Tibial artery (tissue), 4 donors: ENCODE data around the gene MAP2K5.
A peak's percentile ranks its signal among the peaks of the same experiment; 100 is the strongest.

ENCODE experiments used
- DNase-seq, 2 donors: peaks; one replicate each; pipeline ENCODE4 v3.0.0-alpha.2; 2019
- H3K27ac ChIP-seq, 2 donors: fragments of 200-600 bp; sonication (generic) in 1 of 2; 1 replicate in 1 of 2; 2 replicates in 1 of 2; pipeline ENCODE4 v1.5.1; 2018 to 2019; ENCODE audit warnings: mild to moderate bottlenecking in 1 of 2
- H3K27me3 ChIP-seq, 2 donors: fragments of 200-600 bp; sonication (generic) in 1 of 2; one replicate each; pipeline versions ENCODE4 v1.5.1 to v1.6.0; 2016 to 2019
- H3K36me3 ChIP-seq, 3 donors: fragments of 200-600 bp; sonication (generic) in 2 of 3; one replicate each; pipeline ENCODE4 v1.5.1; 2016 to 2019; ENCODE audit warnings: mild to moderate bottlenecking in 2 of 3
- H3K4me1 ChIP-seq, 4 donors: fragments of 200-600 bp; sonication (generic) in 2 of 4; 1 replicate in 3 of 4; 2 replicates in 1 of 4; pipeline ENCODE4 v1.5.1; 2016 to 2019
- H3K4me3 ChIP-seq, 2 donors: fragments of 200-600 bp; sonication (generic) in 1 of 2; 1 replicate in 1 of 2; 2 replicates in 1 of 2; pipeline ENCODE4 v1.5.1; 2018 to 2019; ENCODE audit warnings: mild to moderate bottlenecking in 2 of 2
- H3K9me3 ChIP-seq, 3 donors: fragments of 200-600 bp; sonication (generic) in 1 of 3; one replicate each; pipeline ENCODE4 v1.5.1; 2016 to 2019
- intact Hi-C: fragments of 100-400 bp; cut with DNase I; formaldehyde crosslinking; loops from one replicate; pipeline ENCODE4 v1.15.0; 2023; ENCODE audit warnings: low total_unique reads
- TF ChIP-seq, protein P1 (sequence below), 2 experiments: fragments of 200-600 bp in 1 of 2; fragments of 450-650 bp in 1 of 2; IDR thresholded peaks; one replicate each; pipeline ENCODE4 v1.5.1; 2017 to 2019; ENCODE audit warnings: antibody characterized with exemption in 2 of 2, mild to moderate bottlenecking in 1 of 2, moderate library complexity in 1 of 2

MAP2K5 gene

DNA sequence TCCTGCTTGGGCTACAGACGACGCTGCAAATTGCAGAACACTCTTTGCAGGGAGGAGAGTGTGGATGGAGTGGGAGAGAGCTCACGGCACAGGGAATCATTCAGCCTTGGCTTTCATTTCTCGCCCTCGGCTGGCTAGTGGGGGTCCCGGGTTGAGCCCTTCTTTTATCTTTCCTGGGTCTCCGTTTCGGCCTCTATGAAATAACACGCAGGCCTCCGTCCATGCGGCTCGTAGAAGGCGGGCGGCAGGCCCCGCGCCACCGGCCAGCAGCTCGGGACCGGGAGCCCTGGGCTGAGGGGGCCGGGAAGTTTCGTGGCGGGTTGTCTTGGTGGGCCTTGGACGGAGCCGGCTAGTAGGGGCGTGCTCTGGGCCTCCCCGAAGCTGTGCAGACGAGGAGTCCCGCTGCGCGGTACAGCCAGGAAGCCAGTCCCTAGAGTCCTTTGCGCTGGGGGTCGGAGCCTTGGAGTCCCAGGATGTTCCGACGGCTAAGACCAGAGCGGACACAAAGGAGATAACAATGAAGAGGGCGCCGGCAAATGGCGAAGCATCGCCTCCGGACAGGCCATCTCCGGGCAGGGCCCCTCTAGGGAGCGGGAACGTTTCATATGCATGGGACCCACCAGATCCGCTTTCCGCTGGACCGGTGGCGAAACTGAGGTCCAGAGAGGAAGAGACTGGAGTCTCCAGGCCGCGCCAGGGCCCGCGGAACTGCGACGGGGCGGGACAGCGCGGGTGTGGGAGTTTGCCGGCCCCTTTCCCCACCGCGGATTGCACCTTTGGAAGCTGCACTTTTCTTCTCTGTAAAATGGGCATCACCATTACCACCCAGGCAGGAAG, 293.0 kb downstream of the MAP2K5 start:
- H3K4me1 ChIP-seq: peaks cover 0 to 58% (median 46%) of the 10 kb centered on the region in 4 donors
- H3K4me3 ChIP-seq: peak overlapping the region; percentile 30 to 37
- peak in 1 of 2 donors; percentile 67 for DNase-seq
- intact Hi-C loops: loop anchor here (2.0 to 10.0 kb wide), 3 partner anchors 291 to 379 kb away; partner anchors contain the start of genes C15orf61 and MAP2K5
- peaks cover 0 to 55% of the 10 kb centered on the region in 2 donors for H3K27me3 ChIP-seq
- TF ChIP-seq, protein P1, sequence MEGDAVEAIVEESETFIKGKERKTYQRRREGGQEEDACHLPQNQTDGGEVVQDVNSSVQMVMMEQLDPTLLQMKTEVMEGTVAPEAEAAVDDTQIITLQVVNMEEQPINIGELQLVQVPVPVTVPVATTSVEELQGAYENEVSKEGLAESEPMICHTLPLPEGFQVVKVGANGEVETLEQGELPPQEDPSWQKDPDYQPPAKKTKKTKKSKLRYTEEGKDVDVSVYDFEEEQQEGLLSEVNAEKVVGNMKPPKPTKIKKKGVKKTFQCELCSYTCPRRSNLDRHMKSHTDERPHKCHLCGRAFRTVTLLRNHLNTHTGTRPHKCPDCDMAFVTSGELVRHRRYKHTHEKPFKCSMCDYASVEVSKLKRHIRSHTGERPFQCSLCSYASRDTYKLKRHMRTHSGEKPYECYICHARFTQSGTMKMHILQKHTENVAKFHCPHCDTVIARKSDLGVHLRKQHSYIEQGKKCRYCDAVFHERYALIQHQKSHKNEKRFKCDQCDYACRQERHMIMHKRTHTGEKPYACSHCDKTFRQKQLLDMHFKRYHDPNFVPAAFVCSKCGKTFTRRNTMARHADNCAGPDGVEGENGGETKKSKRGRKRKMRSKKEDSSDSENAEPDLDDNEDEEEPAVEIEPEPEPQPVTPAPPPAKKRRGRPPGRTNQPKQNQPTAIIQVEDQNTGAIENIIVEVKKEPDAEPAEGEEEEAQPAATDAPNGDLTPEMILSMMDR (IDR thresholded peaks at IDR 0.05): no peak
- H3K36me3 ChIP-seq: no peaks in the 10 kb centered on the region
- H3K27ac ChIP-seq: no peak overlapping the region
- H3K9me3 ChIP-seq: no peaks in the 10 kb centered on the region

DNA sequence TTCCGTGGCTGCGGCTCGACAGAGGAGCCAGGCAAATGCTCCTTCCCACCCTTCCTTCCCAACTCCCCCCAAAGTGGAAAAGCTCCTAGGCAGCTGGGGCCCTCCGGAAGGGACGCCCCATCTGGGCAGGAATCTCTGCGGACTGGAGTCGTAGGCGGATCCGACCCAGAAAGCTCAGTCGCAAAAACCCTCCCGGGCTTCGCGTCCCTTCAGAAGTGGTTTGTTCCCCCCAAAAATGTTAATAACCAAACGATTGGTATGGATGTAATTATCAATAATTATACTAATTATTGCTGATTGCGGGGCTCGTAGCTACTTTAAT, 293.6 kb downstream of the MAP2K5 start:
- DNase-seq: no peak
- Histone ChIP-seq H3K27me3 (peaks cover 0 to 49% of the 10 kb centered on the region in 2 donors), H3K4me1 (peaks cover 0 to 59% (median 47%) of the 10 kb centered on the region in 4 donors)

DNA sequence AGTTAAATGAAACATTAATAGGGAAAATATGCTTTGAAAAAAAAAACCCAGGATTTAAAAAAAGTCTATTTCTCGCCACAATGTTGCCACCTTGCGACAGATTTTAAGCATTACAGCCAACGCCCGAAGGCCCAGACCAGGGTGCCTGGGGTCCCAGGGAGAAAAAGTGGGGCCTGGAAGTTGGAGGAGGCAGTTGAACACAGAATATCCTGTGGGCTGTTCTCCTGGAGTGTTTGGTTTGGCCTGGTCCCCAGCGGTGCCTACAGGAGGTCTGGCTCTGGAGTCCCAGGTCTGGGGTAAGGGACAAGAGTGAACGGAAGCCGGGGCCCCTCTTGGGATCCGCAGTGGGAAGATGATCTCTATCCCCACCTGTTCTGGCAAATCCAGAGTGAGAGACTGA, 294.0 kb downstream of the MAP2K5 start:
- TF ChIP-seq, protein P1 (IDR thresholded peaks at IDR 0.05): peak; percentile 60 to 79
- intact Hi-C loops: loop anchor here (2.0 to 10.0 kb wide), 3 partner anchors 292 to 380 kb away; partner anchors contain the start of genes C15orf61 and MAP2K5
- Histone ChIP-seq H3K27me3 (peaks cover 0 to 45% of the 10 kb centered on the region in 2 donors), H3K4me3 (peak overlapping the region; percentile 30 to 37), H3K36me3 (no peaks in the 10 kb centered on the region), H3K27ac (no peak overlapping the region), H3K4me1 (peaks cover 0 to 63% (median 49%) of the 10 kb centered on the region in 4 donors), H3K9me3 (no peaks in the 10 kb centered on the region)
- DNase-seq: peak; percentile 53 to 69

More for the DNA sequence above, 293.6 kb downstream of the MAP2K5 start:
- Histone ChIP-seq H3K36me3 (no peaks in the 10 kb centered on the region), H3K9me3 (no peaks in the 10 kb centered on the region), H3K27ac (no peak overlapping the region), H3K4me3 (peak overlapping the region; percentile 30 to 37)
- intact Hi-C loops: loop anchor here (2.0 to 10.0 kb wide), 3 partner anchors 291 to 379 kb away; partner anchors contain the start of genes C15orf61 and MAP2K5
- TF ChIP-seq, protein P1 (IDR thresholded peaks at IDR 0.05): no peak

DNA sequence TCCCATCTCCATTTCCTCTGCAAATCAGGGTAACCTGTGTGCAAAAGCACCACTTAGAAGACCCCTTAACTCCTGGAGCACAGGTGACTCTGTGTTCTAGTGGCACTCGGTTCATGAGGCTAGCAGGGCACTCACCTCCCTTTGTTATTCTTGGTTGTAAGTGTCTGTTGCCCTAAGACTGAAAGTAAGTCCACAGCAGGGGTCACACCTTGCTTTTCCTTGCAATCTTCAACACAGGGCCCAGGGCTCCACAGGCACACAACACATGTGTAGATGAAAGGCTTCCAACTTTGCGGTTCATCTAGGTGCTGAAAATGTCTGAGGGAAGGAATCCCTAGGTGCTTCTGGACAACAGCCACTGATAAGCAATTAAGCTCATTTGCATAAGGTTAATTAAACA, 294.5 kb downstream of the MAP2K5 start:
- H3K27me3 ChIP-seq: peaks cover 0 to 40% of the 10 kb centered on the region in 2 donors
- H3K36me3 ChIP-seq: no peaks in the 10 kb centered on the region
- no peaks in the 10 kb centered on the region for H3K9me3 ChIP-seq
- TF ChIP-seq, protein P1 (IDR thresholded peaks at IDR 0.05): no peak
- no peak overlapping the region for H3K4me3 ChIP-seq
- intact Hi-C loops: loop anchor here (2.0 to 10.0 kb wide), 3 partner anchors 292 to 380 kb away; partner anchors contain the start of genes C15orf61 and MAP2K5
- peak in 1 of 2 donors; percentile 42 for DNase-seq
- peaks cover 0 to 64% (median 50%) of the 10 kb centered on the region in 4 donors for H3K4me1 ChIP-seq
- no peak overlapping the region for H3K27ac ChIP-seq

DNA sequence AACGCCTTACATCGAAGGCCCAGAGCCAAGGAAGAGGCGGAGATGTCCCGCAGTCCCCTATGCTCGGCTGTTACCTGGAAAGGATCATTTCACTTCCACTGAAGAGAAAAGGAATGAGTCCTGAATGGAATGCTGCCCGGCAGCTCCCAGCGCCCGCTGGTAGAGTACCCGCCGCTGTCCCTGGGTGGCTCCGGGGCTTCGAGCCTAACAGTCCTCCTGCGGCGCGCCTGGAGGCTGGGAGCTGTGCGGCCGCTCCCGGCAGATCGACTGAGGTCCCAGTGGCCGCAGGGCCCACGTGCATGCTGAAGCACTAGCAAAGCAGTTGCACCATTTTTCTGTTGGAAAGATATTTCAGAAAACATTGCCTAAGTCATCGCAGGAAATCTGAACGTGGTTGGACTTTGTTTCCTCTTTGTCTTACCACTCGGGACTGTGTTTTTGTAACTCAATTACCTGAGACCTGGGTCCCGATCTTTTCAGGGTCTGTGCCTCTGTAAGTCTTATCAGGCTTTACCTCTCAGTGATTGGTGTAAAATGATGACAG, 296.4 kb downstream of the MAP2K5 start:
- Histone ChIP-seq H3K9me3 (no peaks in the 10 kb centered on the region), H3K27ac (peak overlapping the region; percentile 94 to 98), H3K27me3 (peaks cover 0 to 21% of the 10 kb centered on the region in 2 donors), H3K4me3 (peak overlapping the region; percentile 89 to 98), H3K4me1 (peaks cover 0 to 49% (median 36%) of the 10 kb centered on the region in 4 donors), H3K36me3 (no peaks in the 10 kb centered on the region)
- intact Hi-C loops: loop anchor here (5.0 to 10.0 kb wide), 2 partner anchors 294 to 317 kb away; partner anchors contain the start of genes C15orf61 and MAP2K5
- TF ChIP-seq, protein P1 (IDR thresholded peaks at IDR 0.05): peak; percentile 11 to 41
- peak; percentile 67 to 86 for DNase-seq
